ENCODE measurements around the gene ST6GALNAC3.

Gene ST6GALNAC3

GRCh38 chr1:76176000-76176399 lies 101.5 kb downstream of the ST6GALNAC3 start:
- no peak for TF ChIP-seq CTCF (conservative IDR thresholded peaks at IDR 0.05)
- no peak overlapping the region for H3K27ac ChIP-seq

GRCh38 chr1:76177615-76178014 lies 103.1 kb downstream of the ST6GALNAC3 start:
- no peak for TF ChIP-seq CTCF (conservative IDR thresholded peaks at IDR 0.05)
- H3K27ac ChIP-seq: no peak overlapping the region

DNA sequence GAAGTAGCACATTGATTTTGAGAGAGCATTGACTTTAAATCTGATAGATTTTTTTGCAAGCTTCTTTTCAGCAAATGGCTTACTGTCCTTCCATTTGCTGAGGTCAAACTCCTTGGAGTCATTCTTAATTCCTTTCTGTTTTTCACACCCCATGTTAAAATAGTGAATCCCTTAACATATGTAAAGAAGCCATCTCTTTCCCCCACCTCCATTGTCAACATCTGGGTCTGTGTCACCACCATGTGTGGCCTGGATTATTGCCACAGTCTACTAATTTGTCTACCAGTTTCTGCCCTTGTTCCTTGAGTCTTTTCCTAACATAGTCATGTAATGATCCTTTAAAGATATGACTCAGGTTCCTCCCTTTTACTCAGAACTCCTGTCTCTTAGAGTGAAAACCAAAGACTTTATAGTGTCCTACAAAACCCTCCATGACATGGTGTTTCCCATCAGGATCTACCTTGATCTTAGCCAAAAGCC lies 104.7 kb downstream of the ST6GALNAC3 start:
- TF ChIP-seq CTCF (conservative IDR thresholded peaks at IDR 0.05): no peak
- H3K27ac ChIP-seq: no peak overlapping the region

- TF ChIP-seq CTCF (conservative IDR thresholded peaks at IDR 0.05): no peak
- no peak overlapping the region for H3K27ac ChIP-seq
These were observed 110.7 kb downstream of the ST6GALNAC3 start for GRCh38 chr1:76185207-76185606.

- H3K27ac ChIP-seq: no peak overlapping the region
- no peak for TF ChIP-seq CTCF (conservative IDR thresholded peaks at IDR 0.05)
These were observed 112.1 kb downstream of the ST6GALNAC3 start for GRCh38 chr1:76186554-76187170.

DNA sequence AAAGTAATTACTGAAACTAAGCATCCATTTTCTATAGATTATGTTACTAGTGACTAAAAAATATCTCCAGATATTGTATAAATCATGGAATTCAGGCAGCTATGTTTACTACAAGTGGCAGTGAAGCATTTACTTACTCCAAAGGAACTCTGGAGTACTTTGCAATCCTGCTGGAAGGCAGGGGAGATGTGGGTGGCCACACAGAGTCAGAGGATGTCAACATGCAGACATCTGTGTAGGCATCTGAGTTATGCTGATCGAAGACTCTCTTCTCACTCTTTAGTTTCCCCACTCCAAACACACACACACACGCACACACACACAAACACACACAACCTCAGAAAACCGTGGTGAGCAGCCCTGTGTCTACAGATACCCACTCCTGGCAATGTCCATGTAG lies 112.9 kb downstream of the ST6GALNAC3 start:
- no peak overlapping the region for H3K27ac ChIP-seq
- TF ChIP-seq CTCF (conservative IDR thresholded peaks at IDR 0.05): no peak

- TF ChIP-seq CTCF (conservative IDR thresholded peaks at IDR 0.05): no peak
These were observed 114.8 kb downstream of the ST6GALNAC3 start for GRCh38 chr1:76189310-76189709.

More at GRCh38 chr1:76189310-76189709, 114.8 kb downstream of the ST6GALNAC3 start:
- no peak overlapping the region for H3K27ac ChIP-seq

Data from VCaP (cell line).